ENCODE results near the gene KIF26B. TPM values are rescaled to one million over a fixed set of nuclear protein-coding genes. Genes with fewer than 3 reads are reported as not detected.

Gene KIF26B
- polyA plus RNA-seq, 1 donor (not counting 4 experiments of a cell fraction or from before 2014, with no cell fraction given): 0.58 TPM

- FAIRE-seq (no peak), DNase-seq (ENCODE audit: low read depth, low spot score) (no peak)
- Histone ChIP-seq H3K4me2 (ENCODE audit: control insufficient read depth, extremely low read depth, insufficient read depth, low read depth, low read length) (no peak overlapping the region), H3K9me3 (ENCODE audit: control insufficient read depth, low read depth, low read length) (no peaks in the 10 kb centered on the region), H3K9me1 (ENCODE audit: control insufficient read depth, extremely low read depth, insufficient read depth, low read length) (no peaks in the 10 kb centered on the region), H3K4me3 (ENCODE audit: control insufficient read depth in 2 of 3, extremely low read depth in 1 of 3, insufficient read depth in 2 of 3, low read depth in 1 of 3, low read length in 3 of 3) (no peak overlapping the region), H3K79me2 (ENCODE audit: control insufficient read depth, insufficient read depth, low read length) (no peaks in the 10 kb centered on the region), H3K27ac (ENCODE audit: control insufficient read depth, insufficient read depth, low read length) (no peak overlapping the region), H3K4me1 (ENCODE audit: control insufficient read depth, extremely low read depth, insufficient read depth, low read length) (no peaks in the 10 kb centered on the region), H3K36me3 (ENCODE audit: control insufficient read depth in 2 of 2, extremely low read depth in 1 of 2, insufficient read depth in 2 of 2, low read length in 2 of 2) (no peaks in the 10 kb centered on the region), H3K9ac (ENCODE audit: control insufficient read depth, extremely low read depth, insufficient read depth, low read length) (no peak overlapping the region), H2AFZ (ENCODE audit: control insufficient read depth, low read length) (no peak overlapping the region), H4K20me1 (ENCODE audit: control insufficient read depth, extremely low read depth, insufficient read depth, low read length) (no peaks in the 10 kb centered on the region), H3K27me3 (ENCODE audit: control insufficient read depth, extremely low read depth, insufficient read depth, low read length) (no peaks in the 10 kb centered on the region)
- TF ChIP-seq CTCF (optimal IDR thresholded peaks at IDR 0.05 in 1 of 3, IDR thresholded peaks at IDR 0.05 in 1 of 3, conservative IDR thresholded peaks at IDR 0.05 in 1 of 3; ENCODE audit: extremely low read depth in 1 of 3, insufficient read depth in 2 of 3, low read length in 3 of 3) (no peak), EZH2 (IDR thresholded peaks at IDR 0.05; ENCODE audit: low read length) (no peak)
- dilution Hi-C loops (cut with MboI; ENCODE audit: extremely low pct_ligation_motif_present, low sequenced_read_pairs): no loop called here
Measured at GRCh38 chr1:245113649-245114048, 41.1 kb upstream of the KIF26B start.

GRCh38 chr1:245116131-245116530, 38.7 kb upstream of the KIF26B start:
- Histone ChIP-seq H3K4me1 (ENCODE audit: control insufficient read depth, extremely low read depth, insufficient read depth, low read length) (no peaks in the 10 kb centered on the region), H3K27me3 (ENCODE audit: control insufficient read depth, extremely low read depth, insufficient read depth, low read length) (no peaks in the 10 kb centered on the region), H3K9ac (ENCODE audit: control insufficient read depth, extremely low read depth, insufficient read depth, low read length) (no peak overlapping the region), H3K4me2 (ENCODE audit: control insufficient read depth, extremely low read depth, insufficient read depth, low read depth, low read length) (no peak overlapping the region), H3K9me3 (ENCODE audit: control insufficient read depth, low read depth, low read length) (no peaks in the 10 kb centered on the region), H3K9me1 (ENCODE audit: control insufficient read depth, extremely low read depth, insufficient read depth, low read length) (no peaks in the 10 kb centered on the region), H3K79me2 (ENCODE audit: control insufficient read depth, insufficient read depth, low read length) (no peaks in the 10 kb centered on the region), H3K27ac (ENCODE audit: control insufficient read depth, insufficient read depth, low read length) (no peak overlapping the region), H2AFZ (ENCODE audit: control insufficient read depth, low read length) (no peak overlapping the region), H3K36me3 (ENCODE audit: control insufficient read depth in 2 of 2, extremely low read depth in 1 of 2, insufficient read depth in 2 of 2, low read length in 2 of 2) (no peaks in the 10 kb centered on the region), H4K20me1 (ENCODE audit: control insufficient read depth, extremely low read depth, insufficient read depth, low read length) (no peaks in the 10 kb centered on the region), H3K4me3 (ENCODE audit: control insufficient read depth in 2 of 3, extremely low read depth in 1 of 3, insufficient read depth in 2 of 3, low read depth in 1 of 3, low read length in 3 of 3) (no peak overlapping the region)
- FAIRE-seq (no peak), DNase-seq (ENCODE audit: low read depth, low spot score) (no peak)
- TF ChIP-seq CTCF (optimal IDR thresholded peaks at IDR 0.05 in 1 of 3, IDR thresholded peaks at IDR 0.05 in 1 of 3, conservative IDR thresholded peaks at IDR 0.05 in 1 of 3; ENCODE audit: extremely low read depth in 1 of 3, insufficient read depth in 2 of 3, low read length in 3 of 3) (no peak), EZH2 (IDR thresholded peaks at IDR 0.05; ENCODE audit: low read length) (no peak)
- dilution Hi-C loops (cut with MboI; ENCODE audit: extremely low pct_ligation_motif_present, low sequenced_read_pairs): no loop called here
